ENCODE results near the gene OR2F1.

The OR2F1 gene

GRCh38 chr7:143954544-143954943 is at the start of gene OR2F1:
OR2F1 (plus strand) TSS chr7:143954844; CDS start chr7:143959971, 5,127 bp downstream.
- DNase-seq = no peak

- DNase-seq = no peak
Measured at GRCh38 chr7:143905509-143905908, 49.1 kb upstream of the OR2F1 start.

- no peak for DNase-seq
Measured at GRCh38 chr7:143906151-143906550, 48.5 kb upstream of the OR2F1 start.

GRCh38 chr7:143906895-143907294 is 47.7 kb upstream of the OR2F1 start:
- no peak for DNase-seq

GRCh38 chr7:143908120-143908519 is 46.5 kb upstream of the OR2F1 start:
- DNase-seq = no peak

GRCh38 chr7:143909863-143910262 is 44.8 kb upstream of the OR2F1 start:
- DNase-seq = no peak

GRCh38 chr7:143910473-143911248 is 44.0 kb upstream of the OR2F1 start:
- no peak for DNase-seq

- DNase-seq = no peak
Measured at GRCh38 chr7:143913945-143914615, 40.6 kb upstream of the OR2F1 start.

- no peak for DNase-seq
Measured at GRCh38 chr7:143914938-143915652, 39.5 kb upstream of the OR2F1 start.

GRCh38 chr7:143924851-143925250 is 29.8 kb upstream of the OR2F1 start:
- DNase-seq = no peak

- DNase-seq = no peak
Measured at GRCh38 chr7:143929224-143929920, 25.3 kb upstream of the OR2F1 start.

- no peak for DNase-seq
Measured at GRCh38 chr7:143931739-143932138, 22.9 kb upstream of the OR2F1 start.

GRCh38 chr7:143934526-143935325 is 19.9 kb upstream of the OR2F1 start, which contains the start of gene OR2F2:
OR2F2 (plus strand) TSS chr7:143935233; CDS start chr7:143935233, 0 bp downstream.
- no peak for DNase-seq

GRCh38 chr7:143936087-143937009 is 18.3 kb upstream of the OR2F1 start:
- no peak for DNase-seq

GRCh38 chr7:143938379-143939243 is 16.0 kb upstream of the OR2F1 start:
- no peak for DNase-seq

GRCh38 chr7:143945423-143945822 is 9.2 kb upstream of the OR2F1 start:
- no peak for DNase-seq

GRCh38 chr7:143947111-143947510 is 7.5 kb upstream of the OR2F1 start:
- no peak for DNase-seq

GRCh38 chr7:143948733-143949132 is 5.9 kb upstream of the OR2F1 start:
- DNase-seq = no peak

- no peak for DNase-seq
Measured at GRCh38 chr7:143953421-143953820, 1.2 kb upstream of the OR2F1 start.

- DNase-seq = no peak
Measured at GRCh38 chr7:143954135-143954534, 509 bp upstream of the OR2F1 start.
